CD4-positive, alpha-beta T cell treated with Interferon gamma for 1 hour (primary cell): ENCODE results near the gene VPS13D.
A peak's percentile ranks its signal among the peaks of the same experiment; 100 is the strongest.

Source experiments
- DNase-seq: peaks from one replicate; pipeline ENCODE4 v3.0.0-alpha.2; 2020

The VPS13D gene

DNA sequence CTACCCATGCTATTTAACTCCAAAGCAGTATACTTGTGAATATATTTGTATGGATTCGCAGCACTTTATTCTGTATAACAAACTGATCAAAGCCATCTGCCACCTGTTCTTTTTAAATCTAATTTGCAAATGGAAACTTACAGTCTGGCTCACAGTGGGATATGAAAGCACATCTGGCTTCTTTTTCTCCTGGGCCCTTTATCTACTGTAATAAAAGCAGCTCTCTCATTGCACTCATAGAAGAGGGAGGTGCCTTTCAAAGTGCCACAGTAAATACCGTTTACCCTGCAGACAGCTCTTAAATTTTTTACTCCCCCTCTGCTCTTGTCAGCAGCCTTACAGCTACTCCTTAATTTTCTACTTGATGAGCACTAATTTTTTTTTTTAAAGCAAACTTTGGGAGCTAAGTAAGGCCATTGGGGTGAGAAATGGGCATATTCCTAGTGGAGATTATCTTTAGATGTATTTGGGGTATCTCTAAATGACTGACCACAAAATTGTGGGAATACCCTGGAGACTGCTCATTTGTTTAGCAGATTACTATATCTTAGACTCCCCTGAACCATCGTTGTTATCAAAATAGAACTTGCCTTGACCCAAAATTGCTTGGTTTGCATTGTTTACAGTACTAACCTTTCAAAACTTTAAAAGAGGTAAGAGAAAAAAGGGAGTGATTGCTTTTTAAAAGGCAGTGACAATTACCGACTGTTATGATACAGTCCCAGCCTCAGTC lies 110.1 kb downstream of the VPS13D start:
- DNase-seq: no peak

DNA sequence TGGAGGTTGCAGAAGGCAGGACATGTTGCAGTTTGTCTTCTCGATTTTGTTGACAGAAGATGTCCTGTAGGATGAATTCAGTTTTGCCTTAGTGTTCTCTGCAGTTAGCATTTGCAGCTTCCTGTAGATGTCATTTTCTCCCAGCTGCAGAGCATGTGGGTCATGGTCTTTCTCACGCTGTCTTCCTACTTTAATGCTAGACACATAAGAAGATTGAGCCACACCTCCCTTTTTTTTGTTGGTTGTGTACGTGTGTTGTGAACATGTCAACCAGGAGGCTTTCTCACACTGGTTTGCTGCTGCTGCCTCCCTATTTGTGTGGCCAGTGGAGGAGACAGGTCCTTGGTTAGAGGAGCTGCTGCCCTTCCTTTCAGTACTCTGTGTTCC lies 110.7 kb downstream of the VPS13D start:
- DNase-seq: no peak

DNA sequence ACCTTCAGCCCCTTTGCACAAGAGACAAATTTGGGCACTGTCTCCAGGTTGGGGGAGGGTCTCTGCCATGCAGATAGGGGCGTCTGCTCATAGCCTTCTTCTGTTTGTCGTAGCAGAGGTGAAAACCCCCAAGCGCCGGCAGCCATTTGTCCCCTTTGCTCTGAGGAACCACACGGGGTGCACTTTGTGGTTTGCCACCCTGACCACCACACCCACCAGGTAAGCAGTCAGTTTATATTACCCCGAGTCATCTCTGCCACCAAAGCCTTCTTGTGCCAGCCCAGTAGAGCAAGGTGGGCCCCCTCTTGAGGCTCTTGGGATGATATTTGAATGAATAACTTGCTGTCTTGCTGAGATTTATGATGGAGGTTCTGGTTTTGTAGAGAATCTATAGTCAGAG lies 111.8 kb downstream of the VPS13D start:
- no peak for DNase-seq

DNA sequence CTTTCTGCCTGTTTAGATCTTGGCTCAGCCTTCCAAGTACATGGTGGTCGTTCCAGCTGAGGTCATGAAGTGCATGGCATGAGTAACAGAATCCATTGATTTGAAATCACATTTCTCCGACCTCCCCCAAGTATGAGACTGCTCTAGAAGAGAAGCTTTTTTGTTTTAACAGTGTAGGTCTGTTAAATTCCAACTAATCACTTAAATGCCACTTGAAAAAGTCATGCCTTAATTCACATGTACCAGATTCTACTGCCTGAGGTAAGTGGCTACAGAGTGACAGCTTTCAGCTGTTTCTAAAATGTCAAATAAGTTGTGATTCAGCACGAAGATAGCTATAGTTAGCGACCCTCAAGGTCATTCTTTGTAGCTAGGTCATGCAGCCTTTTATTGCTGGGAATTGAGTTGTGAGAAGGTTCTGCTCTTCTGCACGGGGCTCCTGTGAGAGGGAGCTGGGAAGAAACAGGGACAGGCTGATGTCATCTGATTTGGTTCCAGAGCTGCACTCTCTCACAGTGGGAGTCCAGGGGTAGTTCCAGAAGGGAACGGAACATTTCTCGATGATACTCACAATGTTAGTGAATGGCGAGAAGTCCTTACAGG lies 112.7 kb downstream of the VPS13D start:
- DNase-seq: no peak

DNA sequence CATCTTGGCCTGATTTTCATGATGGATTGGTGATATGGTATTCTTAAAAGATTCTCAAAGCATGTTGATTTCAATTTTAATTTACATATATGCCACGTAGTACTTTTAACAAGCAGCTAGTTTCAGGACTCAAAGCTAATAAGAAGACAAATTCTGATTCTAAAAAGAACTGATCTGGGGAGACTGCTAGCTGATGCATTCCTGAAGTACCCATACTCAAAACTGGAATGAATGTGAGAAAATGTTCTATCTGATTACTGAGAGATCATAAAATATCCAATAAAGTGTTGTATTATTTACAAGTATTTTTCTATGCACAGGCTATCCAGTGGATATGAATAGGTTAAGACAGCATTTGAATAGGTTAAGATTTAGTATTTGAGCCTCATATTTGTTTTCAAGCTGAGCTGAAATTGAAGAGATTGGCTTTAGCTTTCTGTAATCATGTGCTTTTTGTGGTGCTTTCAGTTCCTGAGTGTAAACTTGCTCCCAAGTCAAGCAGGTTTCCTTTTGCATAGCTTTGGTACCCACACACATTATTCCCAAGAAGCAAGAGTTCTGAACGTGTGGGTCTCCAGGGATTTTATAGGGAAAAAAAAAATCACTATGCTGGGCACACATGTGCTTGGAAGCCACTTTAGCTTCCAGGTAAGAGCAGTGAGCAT lies 114.1 kb downstream of the VPS13D start:
- DNase-seq: no peak

DNA sequence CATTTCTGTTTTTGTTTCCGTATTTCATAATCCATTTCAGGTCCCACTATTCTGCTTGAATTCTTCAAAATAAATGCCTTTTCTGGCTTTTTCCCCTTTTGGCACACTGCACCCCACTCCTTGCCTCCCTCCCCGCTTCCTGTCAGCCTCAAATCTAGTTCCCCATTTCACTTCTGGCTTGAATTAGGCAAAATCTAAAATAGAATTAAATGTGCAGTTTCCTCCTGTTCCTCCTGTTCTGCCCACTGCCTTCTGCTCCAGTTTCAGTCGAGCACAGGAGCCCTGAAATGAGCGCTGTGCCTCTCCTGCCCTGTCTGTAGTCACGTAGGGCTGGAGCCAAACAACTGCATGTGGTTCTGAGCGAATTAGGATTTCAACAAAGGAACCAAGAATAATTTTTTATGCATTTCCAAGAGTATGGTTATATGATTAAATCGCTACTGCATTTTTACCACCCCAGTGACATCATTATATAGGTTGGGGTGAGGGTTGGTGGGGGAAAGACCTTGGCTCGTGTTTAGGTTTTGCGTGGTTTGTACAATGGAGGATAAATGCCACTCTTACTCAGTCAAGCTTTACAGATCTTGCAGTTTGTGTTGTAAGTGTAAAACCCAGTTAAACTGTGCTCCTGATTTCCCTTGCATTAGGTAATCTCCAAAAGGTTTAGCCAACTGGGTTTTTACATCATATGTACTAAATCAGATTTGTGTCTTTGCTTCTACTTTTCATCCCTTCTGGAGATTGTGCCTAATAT lies 114.9 kb downstream of the VPS13D start:
- peak; percentile 36 for DNase-seq

DNA sequence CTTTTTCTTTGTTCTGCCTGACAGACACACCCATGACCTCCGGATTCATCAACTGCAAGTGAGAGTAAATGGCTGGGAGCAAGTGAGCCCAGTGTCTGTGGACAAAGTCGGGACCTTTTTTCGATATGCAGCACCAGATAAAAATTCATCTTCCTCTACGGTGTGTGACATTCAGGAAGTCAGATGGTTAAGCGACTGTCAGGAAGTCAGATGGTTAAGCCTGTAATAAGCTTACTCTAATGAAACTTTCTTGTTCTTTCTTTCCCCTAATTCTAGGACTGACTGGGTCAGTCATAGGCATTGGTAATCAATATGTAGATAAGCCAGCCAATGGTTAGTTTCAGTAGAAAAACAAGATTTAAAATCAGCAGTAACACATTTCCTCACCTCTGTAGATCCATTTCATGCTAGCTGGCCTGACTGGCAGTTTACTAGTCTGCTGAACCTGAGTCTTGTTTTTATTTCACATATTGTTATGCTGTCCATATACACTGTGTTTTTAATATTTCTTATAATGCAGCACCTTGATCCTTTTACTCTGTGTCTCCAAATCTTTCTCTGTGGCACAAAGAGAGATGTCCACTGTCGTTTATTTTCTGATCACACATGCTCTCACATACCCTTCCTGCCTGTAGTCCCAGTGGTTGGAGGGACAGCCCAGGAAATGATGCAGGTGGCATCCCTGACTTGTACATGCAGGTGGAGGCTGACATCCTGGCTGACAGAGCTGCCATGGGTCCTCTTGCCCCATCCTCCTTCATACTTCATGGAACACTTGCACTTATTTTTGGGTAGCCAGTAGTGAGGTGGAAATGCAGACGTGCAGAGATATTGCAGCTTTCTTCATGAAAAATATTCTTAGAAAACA lies 115.8 kb downstream of the VPS13D start:
- peak; percentile 17 for DNase-seq

DNA sequence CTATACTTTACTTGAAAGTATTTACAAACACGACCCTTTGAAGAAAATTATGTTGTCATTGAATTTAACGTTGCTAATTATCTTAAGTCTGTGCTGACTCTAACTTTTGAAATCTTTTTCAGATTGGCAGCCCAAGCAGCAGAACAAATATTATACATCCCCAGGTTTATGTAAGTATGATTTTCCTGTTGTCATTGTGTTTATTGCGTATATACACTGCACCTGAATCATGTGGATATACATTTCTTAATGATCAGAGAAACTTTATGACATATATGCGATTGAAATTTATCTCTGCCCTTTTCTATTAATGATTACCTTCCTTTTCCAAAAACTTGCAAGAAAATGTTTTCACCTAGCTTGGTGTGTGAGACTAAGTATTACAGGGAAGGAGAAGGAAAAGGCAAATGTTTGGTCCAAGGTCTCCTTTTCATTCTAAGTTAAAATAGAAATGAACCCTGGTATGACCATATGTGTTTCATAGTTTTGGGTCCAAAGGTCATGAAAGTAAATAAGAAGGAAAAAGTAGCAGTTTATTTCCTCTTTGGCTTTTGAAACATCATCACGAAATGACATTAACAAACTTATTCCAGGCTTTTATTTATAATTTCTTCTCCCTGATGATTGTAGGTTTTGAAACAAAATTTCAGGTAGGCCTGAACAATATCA lies 116.8 kb downstream of the VPS13D start:
- no peak for DNase-seq

DNA sequence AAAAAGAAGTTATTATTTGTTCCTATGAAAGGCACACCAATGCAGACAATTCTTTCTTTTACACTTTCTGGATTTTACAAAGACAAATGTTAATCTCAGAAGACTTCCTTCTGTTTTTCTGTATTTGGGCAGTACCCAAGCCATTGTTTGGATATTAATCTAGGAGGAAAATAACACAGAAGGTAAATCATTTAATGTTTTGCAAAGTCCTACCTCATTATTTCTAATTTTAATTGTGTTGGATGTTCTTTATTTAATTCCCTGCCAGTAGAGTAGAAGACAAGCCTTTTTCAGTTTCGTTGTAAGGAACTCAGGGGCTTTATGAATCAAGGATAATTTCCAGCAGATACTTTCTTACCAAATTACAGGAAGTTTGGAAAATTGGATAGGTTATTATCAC lies 118.3 kb downstream of the VPS13D start:
- DNase-seq: no peak

DNA sequence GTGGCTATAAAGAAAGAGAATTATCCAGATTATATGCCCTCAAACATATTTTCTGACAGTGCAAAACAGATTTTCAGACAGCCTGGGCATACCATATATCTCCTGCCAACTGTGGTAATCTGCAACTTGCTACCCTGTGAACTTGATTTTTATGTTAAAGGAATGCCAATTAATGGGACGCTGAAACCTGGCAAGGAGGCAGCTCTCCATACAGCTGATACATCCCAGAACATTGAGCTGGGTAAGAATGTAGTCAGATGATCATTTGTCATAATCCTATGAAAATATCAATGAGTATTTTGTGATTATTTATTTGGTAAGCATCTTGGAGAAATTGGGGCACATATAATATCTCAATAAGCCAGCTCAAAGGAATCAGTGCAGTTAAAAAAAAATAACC lies 124.2 kb downstream of the VPS13D start:
- no peak for DNase-seq

DNA sequence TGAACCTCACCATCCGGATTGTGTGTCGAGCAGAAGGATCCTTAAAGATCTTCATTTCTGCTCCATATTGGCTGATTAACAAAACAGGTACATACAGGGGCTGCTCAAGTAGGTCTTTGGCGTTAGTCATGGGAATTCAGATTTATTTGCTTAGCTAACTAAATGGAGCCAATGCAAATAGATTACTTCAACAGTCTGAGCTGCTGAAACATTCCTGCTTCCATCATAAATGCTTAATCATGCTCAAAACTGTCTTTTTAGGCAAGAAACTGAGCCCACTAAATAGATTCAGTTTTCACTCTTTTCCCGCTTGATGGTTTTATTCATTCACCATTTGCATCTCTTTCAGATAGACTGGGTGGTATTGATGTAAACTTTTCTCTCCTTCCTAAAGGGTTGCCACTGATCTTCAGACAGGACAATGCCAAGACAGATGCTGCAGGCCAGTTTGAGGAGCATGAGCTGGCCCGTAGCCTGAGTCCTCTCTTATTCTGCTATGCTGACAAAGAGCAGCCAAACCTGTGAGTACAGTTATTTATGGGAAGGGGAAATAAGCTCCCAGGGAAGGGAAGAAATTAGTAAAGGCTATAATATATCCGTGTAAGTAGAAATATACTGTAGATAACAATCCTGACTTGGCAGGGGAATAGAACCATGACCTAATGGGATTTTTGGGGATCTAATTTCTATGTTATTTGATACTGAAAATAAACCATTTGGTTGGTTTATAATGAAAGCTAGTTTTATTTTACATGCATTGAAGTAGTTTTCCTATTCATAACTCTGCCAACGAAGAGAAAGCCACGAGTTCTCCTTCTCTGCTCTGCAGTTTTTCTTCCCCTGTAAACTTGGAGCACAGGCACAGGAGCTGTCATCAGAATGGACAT lies 126.4 kb downstream of the VPS13D start:
- no peak for DNase-seq

DNA sequence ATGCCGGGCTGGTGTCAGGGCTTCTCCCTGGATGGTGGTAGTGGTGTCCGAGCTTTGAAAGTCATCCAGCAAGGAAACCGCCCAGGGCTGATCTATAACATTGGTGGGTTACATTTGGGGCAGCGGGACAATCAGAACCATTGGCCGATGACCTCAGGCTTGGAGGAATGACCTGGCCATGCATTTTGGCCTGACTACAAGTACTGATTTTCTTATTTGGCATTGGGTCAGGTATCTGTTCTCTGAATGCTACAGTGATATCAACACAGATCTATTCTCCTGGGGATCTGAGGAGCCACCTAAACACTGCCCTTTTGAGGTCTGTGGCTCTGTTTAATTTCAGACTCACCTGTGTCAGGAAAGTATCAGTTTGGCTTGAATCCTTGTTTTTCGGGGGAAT lies 128.7 kb downstream of the VPS13D start:
- no peak for DNase-seq

DNA sequence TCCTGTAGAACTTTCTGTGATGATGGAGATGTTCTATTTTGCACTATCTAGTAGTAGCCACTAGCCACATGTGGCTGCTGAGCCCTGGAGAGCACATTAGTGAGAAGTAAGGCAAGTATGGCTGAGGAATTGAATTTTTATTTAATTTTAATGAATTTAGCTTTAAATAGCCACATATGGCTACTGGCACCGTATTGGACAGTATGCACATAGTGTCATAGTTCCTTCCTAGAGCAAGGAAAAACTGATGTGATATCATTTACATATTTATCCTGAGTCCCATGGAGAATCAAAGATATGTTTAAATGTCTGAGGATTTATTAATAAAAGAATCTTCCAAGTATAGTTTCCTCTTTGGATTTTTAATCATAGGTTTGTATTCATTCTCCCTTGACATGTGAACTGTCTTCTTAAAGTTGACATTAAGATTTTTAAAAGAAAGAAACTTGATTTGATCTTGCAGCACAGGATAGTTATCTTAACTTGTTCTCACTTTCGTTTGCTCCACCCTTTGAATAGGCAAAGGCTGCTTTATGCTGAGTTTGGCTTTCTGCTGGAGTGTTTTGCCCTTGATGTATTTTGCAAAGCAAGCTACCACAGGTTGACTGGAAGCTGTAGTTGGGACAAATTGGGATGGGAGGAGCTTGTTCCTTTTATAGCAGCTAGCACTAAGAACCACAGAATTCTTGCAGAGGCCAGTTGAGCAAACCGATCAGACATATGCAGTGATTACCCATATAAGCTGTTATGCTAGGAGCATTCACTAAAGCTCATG lies 129.7 kb downstream of the VPS13D start:
- DNase-seq: no peak

DNA sequence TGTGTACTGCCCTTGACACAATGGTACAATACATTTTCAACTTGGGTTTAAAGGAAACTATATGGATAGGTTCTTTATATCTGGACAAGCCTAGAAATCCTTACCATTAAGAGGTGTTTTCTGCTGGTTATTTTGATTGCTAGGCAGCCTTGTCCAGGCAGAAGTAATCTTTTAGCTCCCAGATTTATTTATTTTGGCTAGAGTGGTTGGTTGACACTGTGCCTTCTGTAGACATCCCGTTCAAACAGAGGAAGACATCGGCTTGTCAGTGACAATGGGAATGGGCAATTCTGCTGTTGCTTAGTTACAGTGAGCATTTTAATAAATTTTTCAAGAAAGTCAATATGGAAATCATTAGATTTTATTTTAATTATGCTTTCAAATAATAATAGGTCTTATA lies 138.8 kb downstream of the VPS13D start:
- no peak for DNase-seq

DNA sequence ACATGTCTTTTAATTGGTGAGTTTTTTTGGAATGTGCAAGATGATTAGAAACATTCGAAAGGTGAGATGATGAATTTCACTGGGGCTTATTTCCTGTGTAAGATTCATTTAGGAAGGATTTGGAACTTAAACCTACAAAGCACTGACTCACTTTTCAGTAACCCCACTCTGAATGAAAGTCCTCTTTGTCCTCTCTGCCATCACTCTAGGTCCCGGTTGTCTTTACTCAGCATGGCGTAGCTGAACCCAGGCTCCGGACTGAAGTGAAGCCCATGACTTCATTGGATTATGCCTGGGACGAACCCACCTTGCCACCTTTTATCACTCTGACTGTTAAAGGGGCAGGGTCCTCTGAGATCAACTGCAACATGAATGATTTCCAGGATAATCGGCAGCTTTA lies 139.4 kb downstream of the VPS13D start:
- no peak for DNase-seq

DNA sequence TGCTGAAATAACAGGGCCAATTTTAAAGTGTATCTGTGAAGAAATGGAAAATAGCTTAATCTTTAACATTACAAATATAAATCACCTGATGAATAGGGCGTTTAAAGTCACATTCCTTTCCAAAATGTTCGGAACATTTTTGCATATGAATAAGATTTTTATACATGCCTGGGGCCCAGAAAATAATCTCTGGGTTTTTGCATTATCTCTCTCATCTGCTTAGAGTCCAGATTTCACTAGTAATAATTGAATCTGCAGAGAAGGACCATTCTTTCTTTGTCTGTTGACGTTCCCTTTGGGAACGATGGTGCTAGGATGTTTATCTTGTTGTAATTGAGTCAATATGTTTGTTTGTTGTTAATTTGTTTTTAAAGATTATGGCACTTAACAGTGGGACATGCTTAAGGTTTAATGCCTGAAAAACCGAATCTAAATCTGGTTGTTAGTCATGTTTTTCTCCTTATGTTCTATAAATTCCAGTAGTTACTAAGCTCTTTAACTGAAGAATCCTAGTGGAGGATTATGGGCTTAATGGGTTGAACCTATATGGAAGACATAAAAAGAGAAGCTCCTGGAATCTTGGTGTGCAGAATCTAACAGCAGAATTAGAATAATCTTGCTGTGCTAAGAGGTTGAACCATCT lies 140.6 kb downstream of the VPS13D start:
- DNase-seq: no peak

DNA sequence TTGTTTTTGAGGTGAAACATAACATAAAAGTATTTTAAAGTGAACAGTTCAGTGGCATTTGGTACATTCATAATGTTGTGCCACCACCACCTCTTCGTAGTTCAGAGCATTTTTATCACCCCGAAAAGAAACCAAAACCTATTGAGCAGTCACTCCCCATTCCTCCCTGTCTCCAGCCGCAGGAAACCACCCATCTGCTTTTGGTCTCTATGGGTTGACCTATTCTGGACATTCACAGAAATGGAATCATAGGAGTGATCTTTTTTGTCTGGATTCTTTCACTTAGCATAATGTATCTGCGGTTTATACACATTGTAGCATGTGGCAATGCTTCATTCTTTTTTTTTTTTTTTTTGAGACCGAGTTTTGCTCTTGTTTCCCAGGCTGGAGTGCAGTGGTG lies 141.2 kb downstream of the VPS13D start:
- no peak for DNase-seq

DNA sequence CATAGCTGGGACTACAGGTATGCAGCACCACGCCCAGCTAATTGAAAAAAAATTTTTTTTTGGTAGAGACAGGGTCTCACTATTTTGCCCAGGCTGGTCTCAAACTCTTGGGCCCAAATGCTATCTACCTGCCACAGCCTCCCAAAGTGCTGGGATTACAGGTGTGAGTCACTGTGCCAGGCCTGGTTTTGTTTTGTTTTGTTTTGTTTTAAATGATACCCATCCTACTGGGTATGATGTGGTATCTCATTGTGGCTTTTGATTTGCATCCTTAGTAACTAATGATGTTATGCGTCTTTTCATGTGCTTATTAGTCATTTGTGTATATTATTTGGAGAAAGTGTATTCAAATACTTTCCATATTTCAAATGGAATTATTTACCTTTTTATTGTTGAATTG lies 142.3 kb downstream of the VPS13D start:
- no peak for DNase-seq

DNA sequence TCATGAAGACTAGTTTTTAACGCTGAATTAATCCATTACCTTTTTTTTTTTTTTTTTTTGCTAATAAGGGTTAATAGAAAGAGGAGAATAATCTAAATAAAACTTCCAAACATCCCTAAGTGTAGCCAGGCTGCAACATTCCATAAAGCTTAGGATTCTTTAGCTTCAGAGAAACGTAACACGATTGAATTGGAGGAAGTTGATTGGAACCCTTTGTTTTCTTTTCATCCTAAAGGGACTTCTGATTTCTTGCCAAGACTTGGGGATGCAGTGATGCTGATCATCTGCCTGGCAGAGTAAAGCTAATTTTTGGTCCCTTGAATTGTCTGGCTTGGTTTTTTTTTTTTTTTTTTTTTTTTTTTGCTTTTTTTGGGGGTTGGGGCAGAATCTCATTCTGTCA lies 142.9 kb downstream of the VPS13D start:
- no peak for DNase-seq
